GM12874 (cell line): ENCODE data around the gene RGS18.

Experiments
- TF ChIP-seq, protein P1 (sequence below): IDR thresholded peaks from 2 replicates; pipeline ENCODE4 v1.5.1; 2011; ENCODE audit warnings: low read depth, mild to moderate bottlenecking, control low read depth, low read length, moderate library complexity; ENCODE audit not compliant: insufficient read depth

Gene RGS18, protein sequence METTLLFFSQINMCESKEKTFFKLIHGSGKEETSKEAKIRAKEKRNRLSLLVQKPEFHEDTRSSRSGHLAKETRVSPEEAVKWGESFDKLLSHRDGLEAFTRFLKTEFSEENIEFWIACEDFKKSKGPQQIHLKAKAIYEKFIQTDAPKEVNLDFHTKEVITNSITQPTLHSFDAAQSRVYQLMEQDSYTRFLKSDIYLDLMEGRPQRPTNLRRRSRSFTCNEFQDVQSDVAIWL

DNA sequence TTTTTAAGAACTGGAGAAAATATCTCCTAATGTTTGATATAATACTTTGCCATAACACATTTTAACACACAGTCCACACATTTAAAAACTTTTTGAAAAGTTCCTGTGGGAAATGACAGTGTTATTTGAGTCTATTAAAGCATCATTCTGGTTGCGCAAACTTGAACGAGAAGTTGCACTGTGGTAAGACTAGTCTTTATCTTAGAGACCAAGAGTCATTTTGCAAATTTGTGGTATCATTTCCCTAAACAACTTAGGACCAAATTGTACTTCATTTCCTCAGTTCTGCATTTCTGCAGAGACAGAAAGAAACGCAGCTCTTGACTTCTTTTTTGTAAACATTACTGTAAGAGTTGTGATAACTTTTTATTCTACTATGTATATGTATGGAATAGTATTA, at the start of gene RGS18:
RGS18 (plus strand) TSS at position 282 of the 400 bp plus-strand sequence. CDS start 176 bp downstream, outside the sequence.
- TF ChIP-seq, protein P1, sequence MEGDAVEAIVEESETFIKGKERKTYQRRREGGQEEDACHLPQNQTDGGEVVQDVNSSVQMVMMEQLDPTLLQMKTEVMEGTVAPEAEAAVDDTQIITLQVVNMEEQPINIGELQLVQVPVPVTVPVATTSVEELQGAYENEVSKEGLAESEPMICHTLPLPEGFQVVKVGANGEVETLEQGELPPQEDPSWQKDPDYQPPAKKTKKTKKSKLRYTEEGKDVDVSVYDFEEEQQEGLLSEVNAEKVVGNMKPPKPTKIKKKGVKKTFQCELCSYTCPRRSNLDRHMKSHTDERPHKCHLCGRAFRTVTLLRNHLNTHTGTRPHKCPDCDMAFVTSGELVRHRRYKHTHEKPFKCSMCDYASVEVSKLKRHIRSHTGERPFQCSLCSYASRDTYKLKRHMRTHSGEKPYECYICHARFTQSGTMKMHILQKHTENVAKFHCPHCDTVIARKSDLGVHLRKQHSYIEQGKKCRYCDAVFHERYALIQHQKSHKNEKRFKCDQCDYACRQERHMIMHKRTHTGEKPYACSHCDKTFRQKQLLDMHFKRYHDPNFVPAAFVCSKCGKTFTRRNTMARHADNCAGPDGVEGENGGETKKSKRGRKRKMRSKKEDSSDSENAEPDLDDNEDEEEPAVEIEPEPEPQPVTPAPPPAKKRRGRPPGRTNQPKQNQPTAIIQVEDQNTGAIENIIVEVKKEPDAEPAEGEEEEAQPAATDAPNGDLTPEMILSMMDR, result no peak

DNA sequence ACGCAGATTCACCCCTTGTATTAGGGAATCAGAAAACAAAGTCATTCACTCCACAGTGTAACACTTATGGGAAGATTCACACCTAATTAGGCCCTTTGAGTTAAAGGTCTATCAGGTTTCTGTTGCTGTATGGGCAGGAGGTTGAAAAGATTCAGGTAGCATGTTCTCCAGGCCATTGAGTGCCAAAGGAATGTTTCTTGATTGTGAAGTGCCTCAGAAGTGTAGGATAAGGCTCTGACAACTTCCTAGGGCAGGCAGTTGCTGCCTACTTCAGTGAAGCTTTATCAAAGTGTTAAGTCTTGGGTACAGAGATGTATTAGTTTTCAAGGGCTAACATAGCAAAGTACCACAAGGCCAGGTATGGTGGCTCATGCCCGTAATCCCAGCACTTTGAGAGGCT, 48.7 kb upstream of the RGS18 start:
- TF ChIP-seq, protein P1, result no peak

DNA sequence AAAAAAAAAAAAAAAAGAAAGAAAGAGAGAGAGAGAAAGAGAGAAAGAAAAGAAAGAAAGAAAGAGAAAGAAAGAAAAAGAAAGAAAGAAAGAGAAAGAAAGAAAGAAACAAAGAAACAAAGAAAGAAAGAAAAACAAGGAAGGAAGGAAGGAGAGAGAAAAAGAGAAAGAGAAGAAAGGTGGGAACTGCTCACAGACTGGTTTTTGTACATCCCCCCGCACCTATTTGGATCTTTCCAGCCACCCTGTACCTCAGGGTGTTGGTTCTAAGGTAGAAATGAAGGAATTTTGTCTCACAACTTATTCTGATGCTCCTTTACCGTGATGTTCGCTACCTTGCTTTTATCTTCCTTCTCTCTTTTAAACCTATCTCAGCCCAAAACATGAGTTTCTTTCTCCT, 43.3 kb upstream of the RGS18 start:
- TF ChIP-seq, protein P1, result no peak

DNA sequence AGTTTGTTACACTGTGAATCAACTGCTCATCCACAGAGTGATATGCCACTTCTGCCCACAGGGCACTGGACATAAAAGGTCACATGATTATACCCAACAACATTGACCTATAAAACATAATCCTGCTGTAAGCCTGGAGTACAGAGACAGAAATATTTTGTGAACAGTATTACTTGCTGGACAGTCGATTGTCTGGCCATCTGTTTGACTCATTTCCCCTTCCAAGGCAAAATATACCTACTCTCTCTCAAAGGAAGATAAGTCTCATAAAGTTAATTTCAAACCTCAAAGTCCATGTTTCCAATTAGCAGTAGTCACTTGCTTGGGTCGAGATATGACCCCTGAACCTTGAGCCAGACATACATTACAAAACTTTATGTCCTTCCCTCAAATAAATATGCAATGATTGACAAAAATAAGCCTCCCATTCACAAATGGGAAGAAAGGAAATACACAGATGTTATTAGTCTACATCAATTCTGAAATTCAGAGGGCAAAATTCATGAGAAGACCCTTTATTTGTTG, 39.3 kb upstream of the RGS18 start:
- TF ChIP-seq, protein P1, result no peak

DNA sequence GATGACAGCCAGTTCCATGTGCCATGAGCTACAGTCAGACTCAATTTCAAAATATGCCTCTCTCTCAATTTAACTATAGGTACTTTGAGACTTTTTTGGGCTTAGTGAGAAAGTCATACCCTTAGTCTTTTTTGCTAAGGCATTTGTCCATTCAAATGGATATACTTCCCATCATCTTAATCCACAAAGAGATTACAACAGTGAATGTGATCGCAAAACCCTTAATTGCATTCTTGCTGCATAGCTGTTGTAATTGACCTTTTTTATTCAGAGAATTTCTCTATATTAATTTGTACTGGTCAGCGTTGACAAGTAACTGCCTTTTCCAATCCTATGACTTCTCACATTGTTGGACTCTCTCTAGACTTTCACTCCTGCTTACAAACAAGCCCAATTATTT, 38.6 kb upstream of the RGS18 start:
- TF ChIP-seq, protein P1, result no peak

DNA sequence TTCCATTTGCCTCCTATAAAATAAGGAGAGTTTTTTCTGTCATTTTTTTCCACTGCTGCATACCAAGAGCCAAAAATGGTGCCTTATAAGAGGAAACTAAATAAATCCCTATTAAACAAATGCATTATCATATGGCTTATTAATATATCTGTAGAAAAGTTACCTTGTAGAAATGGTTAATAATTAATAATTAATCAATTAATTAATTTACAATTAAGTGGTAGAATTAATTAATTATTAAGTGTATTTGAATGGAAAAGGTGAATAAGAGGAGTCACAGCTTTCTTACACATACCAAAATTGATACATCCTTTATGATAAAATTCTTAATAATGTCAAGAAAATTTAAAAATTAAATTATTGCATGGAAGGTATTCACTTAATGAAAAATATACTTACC, 35.6 kb upstream of the RGS18 start:
- TF ChIP-seq, protein P1, result no peak

DNA sequence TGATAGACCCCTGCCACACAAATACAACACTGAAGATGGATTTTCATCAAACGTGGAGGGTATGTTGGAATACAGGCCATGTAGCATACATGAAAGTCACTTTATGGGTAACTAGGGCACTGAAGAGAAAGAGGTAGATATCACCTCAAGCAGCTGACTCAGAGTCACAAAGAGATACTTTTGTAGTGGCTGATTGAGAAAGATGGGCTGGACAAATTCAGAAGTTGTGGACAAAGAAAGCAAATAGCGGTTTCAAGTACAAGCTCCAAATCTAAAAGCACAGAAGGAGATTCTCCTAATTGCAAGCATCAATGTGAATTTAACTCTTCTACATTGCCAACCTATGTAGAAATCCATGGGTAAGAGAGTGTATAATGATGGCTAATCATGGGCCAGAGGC, 35.0 kb upstream of the RGS18 start:
- TF ChIP-seq, protein P1, result no peak
